GM21528 (cell line): ENCODE data around the gene HELQ.

Source experiments
- ATAC-seq: cut with Tn5 transposase; IDR thresholded peaks from one replicate; pipeline ENCODE4 v1.9.1; 2021; ENCODE audit warnings: mild to moderate bottlenecking, moderate library complexity; ENCODE audit not compliant: unreplicated experiment, low FRiP score

The HELQ gene

DNA sequence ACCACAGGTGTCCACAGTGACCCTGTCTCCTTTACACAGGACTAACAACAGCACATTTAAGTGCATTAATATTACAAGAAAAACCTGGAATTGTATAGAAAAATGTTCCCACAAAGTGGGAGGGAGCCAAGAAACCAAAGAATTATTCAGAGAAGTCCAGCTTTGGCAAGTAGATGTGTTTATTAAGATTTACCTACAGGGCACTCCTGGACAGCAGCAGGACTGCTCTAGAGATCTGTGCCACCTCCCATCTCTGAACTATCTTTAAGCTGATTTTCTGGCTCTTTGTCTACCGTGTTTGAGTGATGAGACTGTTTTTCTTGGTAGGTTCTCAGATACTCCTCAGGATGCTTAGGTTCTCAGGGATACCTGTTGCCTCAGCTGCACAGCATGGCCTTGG, 82.7 kb downstream of the HELQ start:
- ATAC-seq, result no peak

DNA sequence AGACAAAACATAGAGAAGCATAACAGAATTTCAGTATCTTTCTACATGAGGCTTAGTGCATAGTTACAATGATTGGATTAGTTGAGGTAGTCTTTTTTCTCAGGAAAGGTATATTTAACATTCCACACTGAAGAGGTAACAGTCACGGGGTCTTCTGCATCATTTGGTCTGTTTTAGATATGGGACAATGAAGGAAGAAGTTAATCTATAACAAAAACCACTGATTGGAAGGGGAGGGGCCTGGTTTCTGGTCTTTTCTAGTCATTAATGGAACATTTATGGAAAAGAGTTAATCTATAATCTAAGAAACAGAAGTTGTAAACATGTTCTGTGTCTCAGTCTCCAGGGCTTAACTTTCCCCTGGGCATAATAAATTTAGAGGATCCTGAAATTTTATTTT, 83.7 kb downstream of the HELQ start:
- ATAC-seq, result no peak

- ATAC-seq, result no peak
These were observed 84.4 kb downstream of the HELQ start for GRCh38 chr4:83371235-83371634.

DNA sequence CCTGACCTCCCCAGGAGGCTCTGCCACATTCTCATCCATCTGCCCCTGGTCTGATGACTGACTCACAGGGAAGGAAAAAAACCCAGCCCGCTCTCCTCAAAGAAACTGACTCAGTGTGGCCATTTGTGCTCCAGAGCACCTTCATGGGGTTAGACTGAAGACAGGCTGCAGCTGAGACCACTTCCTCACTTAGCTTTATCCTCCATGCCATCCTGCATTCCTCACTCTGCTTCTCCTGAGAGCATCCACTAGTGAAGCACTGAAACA, 85.0 kb downstream of the HELQ start:
- ATAC-seq, result no peak

GRCh38 chr4:83369831-83370639, 85.6 kb downstream of the HELQ start:
- no peak for ATAC-seq

DNA sequence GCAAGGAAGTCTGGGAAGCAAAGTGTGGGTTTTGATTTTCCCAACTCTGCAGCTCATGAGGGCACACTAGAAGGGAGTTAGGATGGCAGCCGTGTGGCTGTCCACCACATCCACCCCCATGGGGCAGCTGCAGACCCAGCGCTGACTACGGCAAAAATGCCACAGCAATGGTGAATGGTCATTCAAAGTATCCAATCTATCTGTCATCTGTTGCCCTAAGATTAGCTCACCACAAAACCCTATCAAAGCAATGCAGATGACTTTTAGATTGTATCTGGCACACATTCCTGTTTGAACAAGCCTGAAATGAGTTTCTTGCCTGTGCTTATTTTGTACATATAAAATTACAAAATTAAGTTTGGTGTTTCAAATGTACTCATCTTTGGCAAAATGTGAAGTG, 91.3 kb downstream of the HELQ start:
- ATAC-seq, result no peak

DNA sequence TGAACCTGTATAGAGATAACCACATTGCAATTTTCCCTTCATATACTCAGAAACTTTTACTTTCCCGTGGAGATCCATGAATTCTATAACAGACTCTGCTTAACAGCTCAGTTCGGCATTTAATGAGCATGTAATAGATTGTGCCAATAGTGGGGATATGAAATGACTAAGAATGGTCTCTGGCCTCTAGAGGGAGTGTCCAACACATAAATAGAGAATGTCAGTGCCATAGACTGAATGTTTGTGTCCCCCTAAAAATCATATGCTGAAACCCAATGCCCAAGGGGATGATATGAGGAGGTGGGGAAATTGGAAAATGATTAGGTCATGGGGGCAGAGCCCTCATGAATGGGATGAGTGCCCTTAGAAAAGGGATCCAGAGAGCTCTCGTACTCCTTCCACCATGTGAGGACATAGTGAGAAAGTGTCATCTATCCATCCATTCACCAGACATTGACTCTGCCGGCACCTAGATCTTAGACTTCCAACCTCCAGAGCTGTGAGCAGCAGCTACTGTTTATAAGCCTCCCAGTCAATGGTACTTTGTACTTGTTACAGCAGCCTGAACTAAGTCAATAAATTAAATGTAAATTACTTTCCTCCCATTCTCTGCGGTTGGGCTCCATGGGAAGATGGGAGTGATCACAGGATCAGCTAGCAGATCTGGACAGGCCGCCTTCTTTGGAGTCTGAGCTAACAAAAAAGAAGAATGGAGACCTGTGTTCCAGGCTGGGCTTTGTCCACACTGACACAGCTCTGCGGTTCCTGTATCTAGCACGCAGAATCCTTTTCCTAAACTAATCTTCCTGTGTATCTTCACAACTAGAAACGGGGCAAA, 92.9 kb downstream of the HELQ start:
- ATAC-seq, result no peak

DNA sequence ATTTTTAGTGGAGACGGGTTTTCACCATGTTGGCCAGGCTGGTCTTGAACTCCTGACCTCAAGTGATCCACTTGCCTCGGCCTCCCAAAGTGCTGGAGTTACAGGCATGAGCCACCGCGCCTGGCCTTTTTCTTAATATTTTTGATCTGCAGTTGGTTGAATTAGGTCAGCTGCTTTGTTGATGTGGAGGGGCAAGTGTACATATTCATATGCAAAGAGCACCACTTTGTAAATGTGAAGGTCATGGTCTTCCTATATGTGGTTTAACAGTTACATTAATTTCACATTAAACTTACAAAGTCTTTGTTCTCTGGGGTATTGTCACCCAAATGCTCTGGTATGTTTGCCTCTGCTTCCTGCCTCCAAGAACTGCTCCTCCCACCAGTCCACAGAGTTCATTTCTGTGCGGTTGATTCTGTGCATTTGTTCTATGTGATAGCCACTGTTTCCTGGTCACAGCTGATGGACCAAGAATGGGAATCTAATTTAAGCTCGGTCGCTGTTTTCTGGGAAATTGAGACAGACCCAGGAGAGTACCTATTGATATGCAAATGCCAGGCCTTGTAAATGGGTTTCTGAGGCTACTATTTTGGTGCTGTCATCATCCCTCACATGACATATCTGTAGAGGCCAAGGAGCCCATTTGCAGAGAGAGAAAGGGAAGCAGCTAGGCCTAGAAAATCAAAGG, 94.1 kb downstream of the HELQ start:
- ATAC-seq, result no peak

DNA sequence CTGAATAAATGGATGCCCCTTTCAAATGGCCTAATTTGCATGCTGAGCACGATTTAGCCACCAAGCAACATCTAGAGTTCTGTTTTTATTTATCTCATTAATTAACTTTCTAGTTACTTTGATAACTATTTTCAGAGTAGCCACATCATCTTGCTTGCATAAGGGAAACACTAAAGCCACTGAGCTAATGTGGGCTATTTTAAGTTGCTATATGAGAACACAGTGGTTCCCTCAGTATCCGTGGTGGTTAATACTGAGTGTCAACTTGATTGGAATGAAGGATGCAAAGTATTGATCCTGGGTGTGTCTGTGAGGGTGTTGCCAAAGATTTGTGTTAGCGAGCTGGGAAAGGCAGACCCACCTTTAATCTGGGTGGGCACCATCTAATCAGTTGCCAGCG, 95.6 kb downstream of the HELQ start:
- ATAC-seq, result no peak

DNA sequence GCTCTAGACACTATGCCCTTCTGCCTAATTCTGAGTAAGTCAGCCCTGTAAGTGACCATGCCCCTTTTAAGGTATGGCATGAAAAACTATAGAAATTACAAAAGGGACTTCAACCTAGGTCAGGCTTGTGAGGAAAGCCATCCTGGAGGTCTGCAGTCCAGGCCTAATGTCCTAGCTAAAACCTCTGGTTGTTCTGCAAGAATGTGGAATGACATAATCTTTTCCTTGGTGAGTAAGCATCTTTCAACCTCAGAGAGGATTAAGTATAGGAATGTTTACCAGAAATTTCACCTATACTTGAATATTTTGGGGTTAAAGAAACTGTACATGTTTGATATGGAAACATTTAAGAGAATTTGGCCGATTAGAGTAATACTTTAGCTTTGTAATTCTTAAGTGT, 97.2 kb downstream of the HELQ start:
- ATAC-seq, result no peak
